Thyroid gland (tissue), 4 donors: ENCODE results near the gene PCP4L1. TPM values are rescaled to one million over a fixed set of nuclear protein-coding genes. Genes with fewer than 3 reads are reported as not detected.
A peak's percentile ranks its signal among the peaks of the same experiment; 100 is the strongest.

Experiments
- DNase-seq, 2 donors: peaks; one replicate each; pipeline ENCODE4 v3.0.0-alpha.2; 2019
- H3K27ac ChIP-seq, 3 donors: fragments of 200-600 bp; sonication (generic); 1 replicate in 2 of 3; 2 replicates in 1 of 3; pipeline ENCODE4 v1.5.1; 2016 to 2019; ENCODE audit warnings: mild to moderate bottlenecking in 1 of 3, moderate library complexity in 1 of 3
- H3K27me3 ChIP-seq: fragments of 200-600 bp; sonication (generic); one replicate; pipeline ENCODE4 v1.5.1; 2019
- H3K36me3 ChIP-seq, 2 donors: fragments of 200-600 bp; sonication (generic); one replicate each; pipeline ENCODE4 v1.5.1; 2016 to 2019
- H3K4me1 ChIP-seq, 2 donors: fragments of 200-600 bp; sonication (generic); one replicate each; pipeline ENCODE4 v1.5.1; 2017 to 2019
- H3K4me3 ChIP-seq, 3 donors: fragments of 200-600 bp; sonication (generic); replicated peaks in 1 of 3; 1 replicate in 2 of 3; 2 replicates in 1 of 3; pipeline ENCODE4 v1.5.1; 2016; ENCODE audit warnings: mild to moderate bottlenecking in 1 of 3
- H3K9me3 ChIP-seq: fragments of 200-600 bp; sonication (generic); one replicate; pipeline ENCODE4 v1.5.1; 2017
- POLR2A ChIP-seq, 2 donors: fragments of 450-650 bp; IDR thresholded peaks; one replicate each; pipeline ENCODE4 v1.6.1; 2017; ENCODE audit warnings: antibody characterized with exemption in 2 of 2, mild to moderate bottlenecking in 2 of 2, moderate library complexity in 1 of 2
- WGBS, 2 donors: methylation state at CpG; one replicate each; pipeline ENCODE4 v1.1.5; 2017; 5-methylcytosine and 5-hydroxymethylcytosine counted together
- intact Hi-C: fragments of 100-400 bp; cut with DNase I; formaldehyde crosslinking; loops from one replicate; pipeline ENCODE4 v1.15.1; 2023
- total RNA-seq, 4 donors: library from RNA; depleted of rRNA; stranded (reverse); fragments of >200 nt; gene quantifications; one replicate each; pipeline ENCODE4 v1.2.3, GENCODE V29; 2016
- TF ChIP-seq, protein P1 (sequence below), 6 experiments: fragments of 200-600 bp in 3 of 6; fragments of 450-650 bp in 3 of 6; sonication (generic) in 3 of 6; IDR thresholded peaks; one replicate each; pipeline ENCODE4 v1.5.1; 2016 to 2019; ENCODE audit warnings: antibody characterized with exemption in 6 of 6, mild to moderate bottlenecking in 2 of 6, inconsistent platforms in 1 of 6, moderate library complexity in 1 of 6

Gene PCP4L1
- total RNA-seq, result under 1 TPM; 0.39 to 0.83 (median 0.61) TPM

DNA sequence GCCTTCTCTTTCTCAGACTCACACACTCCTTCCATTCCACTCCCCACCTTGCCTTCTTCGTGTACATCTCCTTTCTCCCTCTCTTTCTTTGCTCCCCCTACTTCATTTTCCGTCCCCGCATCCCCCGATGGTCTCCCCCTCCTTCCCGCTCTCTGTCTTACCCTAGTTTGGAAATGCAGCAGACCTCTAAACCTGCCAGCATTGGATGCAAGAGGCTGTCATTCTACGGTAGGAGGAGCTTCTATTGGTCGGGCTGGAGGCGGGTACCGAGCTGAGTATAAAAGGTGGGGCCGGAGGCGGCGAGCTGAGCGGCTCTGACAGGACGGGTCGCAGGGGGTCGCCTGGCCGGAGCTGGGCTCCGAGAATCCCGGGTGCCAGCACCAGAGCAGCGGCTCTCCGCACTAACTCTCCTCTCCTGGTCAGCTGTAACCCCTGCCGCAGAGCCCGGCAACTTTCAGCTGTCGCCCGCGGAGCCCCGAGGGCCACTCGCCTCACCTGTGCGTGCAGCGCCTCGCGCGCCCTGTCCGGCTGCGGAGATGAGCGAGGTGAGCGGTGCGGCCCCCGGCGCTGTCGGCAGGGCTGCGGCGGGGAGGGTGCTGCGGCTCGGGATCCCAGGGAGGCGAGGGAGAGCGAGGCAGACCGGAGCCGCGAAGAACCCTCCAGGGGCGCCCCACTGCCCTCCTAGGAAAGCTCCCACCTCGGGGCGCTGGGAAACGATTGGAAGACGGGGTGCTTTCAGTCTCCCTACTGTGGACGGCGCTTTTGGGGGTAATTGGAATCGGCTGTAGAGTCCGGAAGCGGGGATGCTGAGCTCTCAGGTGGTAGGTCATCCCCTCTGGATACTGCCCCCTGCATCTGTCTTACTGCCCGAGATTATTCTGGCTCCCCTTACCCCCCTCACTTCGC is at the start of gene PCP4L1:
PCP4L1 (plus strand) TSS at position 307 of the 906 bp plus-strand sequence; CDS start at position 537, 230 bp downstream.
- DNase-seq, result peak; percentile 43 to 52
- H3K4me1 ChIP-seq, result peaks cover 6 to 18% of the 10 kb centered on the region in 2 donors
- no peaks in the 10 kb centered on the region for H3K27me3 ChIP-seq
- no peaks in the 10 kb centered on the region for H3K36me3 ChIP-seq
- H3K4me3 ChIP-seq, result peak within 1 kb of the TSS in 2 of 3 donors; percentile 12 to 36
- TF ChIP-seq POLR2A (IDR thresholded peaks at IDR 0.05), result peak in 1 of 2 donors; percentile 42
- TF ChIP-seq, protein P1, sequence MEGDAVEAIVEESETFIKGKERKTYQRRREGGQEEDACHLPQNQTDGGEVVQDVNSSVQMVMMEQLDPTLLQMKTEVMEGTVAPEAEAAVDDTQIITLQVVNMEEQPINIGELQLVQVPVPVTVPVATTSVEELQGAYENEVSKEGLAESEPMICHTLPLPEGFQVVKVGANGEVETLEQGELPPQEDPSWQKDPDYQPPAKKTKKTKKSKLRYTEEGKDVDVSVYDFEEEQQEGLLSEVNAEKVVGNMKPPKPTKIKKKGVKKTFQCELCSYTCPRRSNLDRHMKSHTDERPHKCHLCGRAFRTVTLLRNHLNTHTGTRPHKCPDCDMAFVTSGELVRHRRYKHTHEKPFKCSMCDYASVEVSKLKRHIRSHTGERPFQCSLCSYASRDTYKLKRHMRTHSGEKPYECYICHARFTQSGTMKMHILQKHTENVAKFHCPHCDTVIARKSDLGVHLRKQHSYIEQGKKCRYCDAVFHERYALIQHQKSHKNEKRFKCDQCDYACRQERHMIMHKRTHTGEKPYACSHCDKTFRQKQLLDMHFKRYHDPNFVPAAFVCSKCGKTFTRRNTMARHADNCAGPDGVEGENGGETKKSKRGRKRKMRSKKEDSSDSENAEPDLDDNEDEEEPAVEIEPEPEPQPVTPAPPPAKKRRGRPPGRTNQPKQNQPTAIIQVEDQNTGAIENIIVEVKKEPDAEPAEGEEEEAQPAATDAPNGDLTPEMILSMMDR (IDR thresholded peaks at IDR 0.05), result no peak
- H3K27ac ChIP-seq, result no peak within 1 kb of the TSS
- WGBS, 2 donors, result 2 to 4% methylated on average over 26 to 34 of the region's 62 CpGs
- no peaks in the 10 kb centered on the region for H3K9me3 ChIP-seq
- intact Hi-C loops, result no loop called here

DNA sequence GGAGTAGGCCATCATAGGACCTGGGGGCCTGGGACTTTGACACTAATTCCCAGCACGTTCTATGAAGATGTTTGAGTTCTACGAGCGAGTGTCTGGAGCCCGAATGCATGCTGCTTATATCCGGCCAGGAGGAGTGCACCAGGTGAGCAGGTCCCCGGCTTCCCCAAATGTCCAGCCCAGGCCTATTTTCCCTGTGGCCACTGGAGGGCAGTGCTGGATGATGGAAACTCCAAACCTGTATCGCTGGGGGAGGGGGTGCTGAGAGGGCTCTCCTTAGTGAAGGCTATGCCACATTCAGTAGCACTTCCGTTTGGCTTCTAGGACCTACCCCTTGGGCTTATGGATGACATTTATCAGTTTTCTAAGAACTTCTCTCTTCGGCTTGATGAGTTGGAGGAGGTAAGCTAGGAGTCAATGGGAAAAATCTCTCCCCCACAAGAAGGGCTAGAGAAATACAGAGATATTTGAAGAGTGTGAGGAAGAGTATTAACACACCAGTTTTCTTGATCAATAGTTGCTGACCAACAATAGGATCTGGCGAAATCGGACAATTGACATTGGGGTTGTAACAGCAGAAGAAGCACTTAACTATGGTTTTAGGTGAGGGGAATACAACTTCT is 48.6 kb upstream of the PCP4L1 start:
- Histone ChIP-seq H3K27ac (no peak overlapping the region), H3K36me3 (peaks cover 71 to 73% of the 10 kb centered on the region in 2 donors), H3K4me1 (peaks cover 0 to 5% of the 10 kb centered on the region in 2 donors), H3K9me3 (no peaks in the 10 kb centered on the region), H3K4me3 (no peak overlapping the region), H3K27me3 (no peaks in the 10 kb centered on the region)
- WGBS, 2 donors, result 35 to 45% methylated on average over 11 of the region's 11 CpGs
- no peak for TF ChIP-seq POLR2A (IDR thresholded peaks at IDR 0.05)
- TF ChIP-seq, protein P1 (IDR thresholded peaks at IDR 0.05), result peak; percentile 77 to 90 (median 86)
- intact Hi-C loops, result no loop called here
- DNase-seq, result peak; percentile 84

DNA sequence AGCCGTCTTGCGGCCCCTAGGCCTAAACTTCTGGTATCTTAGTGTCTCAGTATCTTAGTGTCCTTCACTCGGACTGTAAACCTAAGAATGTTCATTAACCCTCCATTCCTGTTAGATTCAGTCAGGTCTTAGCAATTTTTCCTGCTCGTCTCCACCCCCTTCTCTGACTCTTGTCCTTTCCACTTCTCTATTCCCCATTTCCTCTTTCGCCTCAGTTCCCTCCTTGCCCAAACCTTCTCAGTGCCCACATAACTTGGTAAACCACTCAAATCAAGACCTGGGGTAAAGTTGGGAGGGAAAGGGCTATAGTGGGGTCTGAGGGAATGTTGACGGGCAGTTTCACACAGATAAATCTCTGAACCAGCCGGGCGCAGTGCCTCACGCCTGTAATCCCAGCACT is 44.2 kb upstream of the PCP4L1 start:
- TF ChIP-seq, protein P1 (IDR thresholded peaks at IDR 0.05), result no peak
- TF ChIP-seq POLR2A (IDR thresholded peaks at IDR 0.05), result no peak
- intact Hi-C loops, result no loop called here
- no peaks in the 10 kb centered on the region for H3K9me3 ChIP-seq
- no peak for DNase-seq
- WGBS, 2 donors, result 89 to 94% methylated on average over 9 of the region's 9 CpGs
- peaks cover 46 to 57% of the 10 kb centered on the region in 2 donors for H3K36me3 ChIP-seq
- no peaks in the 10 kb centered on the region for H3K4me1 ChIP-seq
- H3K4me3 ChIP-seq, result no peak overlapping the region
- H3K27me3 ChIP-seq, result no peaks in the 10 kb centered on the region
- H3K27ac ChIP-seq, result no peak overlapping the region

DNA sequence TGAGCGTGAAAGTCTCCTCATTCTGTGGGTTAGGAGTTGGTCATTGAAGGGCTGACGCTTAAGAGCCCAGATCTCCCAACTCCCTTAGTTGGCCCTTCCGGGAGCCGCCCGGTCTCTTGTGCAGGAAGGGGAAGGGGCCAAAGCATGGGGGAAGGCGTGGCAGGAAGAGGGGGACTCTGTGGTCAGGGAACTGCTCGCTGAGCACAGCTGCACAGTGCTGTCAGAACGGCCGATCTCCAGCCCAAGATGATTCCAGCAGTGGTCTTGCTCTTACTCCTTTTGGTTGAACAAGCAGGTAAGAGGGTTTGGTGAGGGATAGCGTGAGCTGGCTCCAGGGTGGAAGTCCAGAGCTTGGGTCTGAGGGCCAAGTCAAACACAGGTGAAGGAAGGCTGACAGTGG is 43.5 kb upstream of the PCP4L1 start, which contains the start of gene FCER1G:
FCER1G (plus strand) TSS at position 220 of the 400 bp plus-strand sequence; CDS start at position 247, 27 bp downstream.
- 75 to 83% methylated on average over 10 of the region's 10 CpGs for WGBS, 2 donors
- DNase-seq, result no peak
- Histone ChIP-seq H3K27ac (peak within 1 kb of the TSS in 1 of 3 donors; percentile 52), H3K9me3 (no peaks in the 10 kb centered on the region), H3K4me3 (no peak within 1 kb of the TSS), H3K36me3 (peaks cover 45 to 50% of the 10 kb centered on the region in 2 donors), H3K4me1 (no peaks in the 10 kb centered on the region), H3K27me3 (no peaks in the 10 kb centered on the region)
- intact Hi-C loops, result no loop called here
- TF ChIP-seq, protein P1 (IDR thresholded peaks at IDR 0.05), result no peak
- peak in 1 of 2 donors; percentile 18 for TF ChIP-seq POLR2A (IDR thresholded peaks at IDR 0.05)
